ENCODE measurements around the gene GNAL.

DNA sequence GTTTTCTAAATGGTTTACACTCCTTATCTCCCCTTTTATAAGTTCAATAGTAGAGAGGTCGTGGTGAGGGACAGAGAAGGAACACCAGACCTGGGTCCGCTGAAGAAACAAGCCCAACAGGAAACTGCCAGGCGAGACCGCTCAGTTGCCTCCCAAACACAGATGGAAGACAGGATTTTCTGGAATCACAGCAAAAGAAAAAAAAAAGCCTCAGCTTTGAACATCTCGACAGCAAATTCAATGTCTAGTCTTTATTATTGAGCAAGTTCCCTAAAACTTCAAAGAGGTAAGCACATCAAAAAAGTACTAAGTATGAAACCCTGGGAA lies 33.5 kb upstream of the GNAL start:
- TF ChIP-seq, protein P1, sequence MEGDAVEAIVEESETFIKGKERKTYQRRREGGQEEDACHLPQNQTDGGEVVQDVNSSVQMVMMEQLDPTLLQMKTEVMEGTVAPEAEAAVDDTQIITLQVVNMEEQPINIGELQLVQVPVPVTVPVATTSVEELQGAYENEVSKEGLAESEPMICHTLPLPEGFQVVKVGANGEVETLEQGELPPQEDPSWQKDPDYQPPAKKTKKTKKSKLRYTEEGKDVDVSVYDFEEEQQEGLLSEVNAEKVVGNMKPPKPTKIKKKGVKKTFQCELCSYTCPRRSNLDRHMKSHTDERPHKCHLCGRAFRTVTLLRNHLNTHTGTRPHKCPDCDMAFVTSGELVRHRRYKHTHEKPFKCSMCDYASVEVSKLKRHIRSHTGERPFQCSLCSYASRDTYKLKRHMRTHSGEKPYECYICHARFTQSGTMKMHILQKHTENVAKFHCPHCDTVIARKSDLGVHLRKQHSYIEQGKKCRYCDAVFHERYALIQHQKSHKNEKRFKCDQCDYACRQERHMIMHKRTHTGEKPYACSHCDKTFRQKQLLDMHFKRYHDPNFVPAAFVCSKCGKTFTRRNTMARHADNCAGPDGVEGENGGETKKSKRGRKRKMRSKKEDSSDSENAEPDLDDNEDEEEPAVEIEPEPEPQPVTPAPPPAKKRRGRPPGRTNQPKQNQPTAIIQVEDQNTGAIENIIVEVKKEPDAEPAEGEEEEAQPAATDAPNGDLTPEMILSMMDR (conservative IDR thresholded peaks at IDR 0.05; ENCODE audit: low read depth, low read length) = no peak
- TF ChIP-seq EZH2 (IDR thresholded peaks at IDR 0.05; ENCODE audit: borderline replicate concordance, low read depth, low read length, poor library complexity, severe bottlenecking) = no peak

Data from A673 (cell line).